ENCODE results near the gene DYNC1LI2. TPM values are rescaled to one million over a fixed set of nuclear protein-coding genes. Genes with fewer than 3 reads are reported as not detected.
A peak's percentile ranks its signal among the peaks of the same experiment; 100 is the strongest.

The DYNC1LI2 gene
- total RNA-seq, 1 donor from 2014 or later, result 157 TPM

DNA sequence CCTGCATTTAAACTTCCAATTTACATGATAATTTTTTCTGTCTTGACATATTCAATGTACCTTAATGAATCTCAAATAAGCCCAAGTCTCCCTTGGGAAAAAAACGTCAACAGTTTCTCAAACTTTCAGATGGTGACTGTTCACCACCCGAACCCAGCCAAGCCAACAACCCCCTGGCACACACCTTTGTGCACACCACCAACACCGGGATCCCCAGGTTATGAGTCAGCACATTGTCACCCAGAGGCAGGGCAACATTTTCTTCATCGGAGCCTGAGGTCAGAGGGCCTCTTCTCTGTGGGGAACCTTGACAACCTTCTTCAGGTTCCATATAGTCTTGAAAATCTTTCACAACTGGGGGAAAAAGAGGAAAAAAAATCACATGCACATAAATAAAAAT is 15.5 kb downstream of the DYNC1LI2 start:
- no peak overlapping the region for H3K27ac Mint-ChIP-seq
- peaks cover 38% of the 10 kb centered on the region for H3K36me3 Mint-ChIP-seq
- H3K27me3 Mint-ChIP-seq (ENCODE audit: low read depth), result no peaks in the 10 kb centered on the region
- no peak for DNase-seq (ENCODE audit: low spot score in 2 of 2, unreplicated experiment in 2 of 2)
- no peaks in the 10 kb centered on the region for H3K4me1 Mint-ChIP-seq
- H3K4me3 Mint-ChIP-seq, result no peak overlapping the region
- TF ChIP-seq, protein P1, sequence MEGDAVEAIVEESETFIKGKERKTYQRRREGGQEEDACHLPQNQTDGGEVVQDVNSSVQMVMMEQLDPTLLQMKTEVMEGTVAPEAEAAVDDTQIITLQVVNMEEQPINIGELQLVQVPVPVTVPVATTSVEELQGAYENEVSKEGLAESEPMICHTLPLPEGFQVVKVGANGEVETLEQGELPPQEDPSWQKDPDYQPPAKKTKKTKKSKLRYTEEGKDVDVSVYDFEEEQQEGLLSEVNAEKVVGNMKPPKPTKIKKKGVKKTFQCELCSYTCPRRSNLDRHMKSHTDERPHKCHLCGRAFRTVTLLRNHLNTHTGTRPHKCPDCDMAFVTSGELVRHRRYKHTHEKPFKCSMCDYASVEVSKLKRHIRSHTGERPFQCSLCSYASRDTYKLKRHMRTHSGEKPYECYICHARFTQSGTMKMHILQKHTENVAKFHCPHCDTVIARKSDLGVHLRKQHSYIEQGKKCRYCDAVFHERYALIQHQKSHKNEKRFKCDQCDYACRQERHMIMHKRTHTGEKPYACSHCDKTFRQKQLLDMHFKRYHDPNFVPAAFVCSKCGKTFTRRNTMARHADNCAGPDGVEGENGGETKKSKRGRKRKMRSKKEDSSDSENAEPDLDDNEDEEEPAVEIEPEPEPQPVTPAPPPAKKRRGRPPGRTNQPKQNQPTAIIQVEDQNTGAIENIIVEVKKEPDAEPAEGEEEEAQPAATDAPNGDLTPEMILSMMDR (IDR thresholded peaks at IDR 0.05; ENCODE audit: unreplicated experiment), result no peak
- no peaks in the 10 kb centered on the region for H3K9me3 Mint-ChIP-seq

DNA sequence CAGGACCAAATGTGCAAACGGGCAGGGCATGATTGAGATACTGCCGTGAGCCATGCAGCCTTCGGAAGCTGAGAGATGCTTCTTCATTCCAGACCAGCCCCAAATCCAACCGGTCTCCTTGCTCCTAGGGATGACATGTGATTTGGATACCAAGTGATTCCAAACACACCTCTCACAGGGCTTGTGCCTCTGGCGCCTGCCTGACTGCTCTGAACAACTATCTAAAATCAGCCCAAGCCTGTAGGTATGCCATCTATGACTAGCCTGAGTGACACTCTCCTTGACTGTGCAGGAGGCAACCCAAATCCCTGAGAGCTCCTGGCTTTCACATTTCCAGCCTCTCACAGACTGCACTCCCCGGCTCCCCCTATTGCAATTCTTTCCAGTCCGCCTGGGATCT is 20.3 kb downstream of the DYNC1LI2 start:
- TF ChIP-seq, protein P1 (IDR thresholded peaks at IDR 0.05; ENCODE audit: unreplicated experiment), result no peak
- DNase-seq (ENCODE audit: low spot score in 2 of 2, unreplicated experiment in 2 of 2), result no peak
- H3K27ac Mint-ChIP-seq, result no peak overlapping the region
- no peaks in the 10 kb centered on the region for H3K4me1 Mint-ChIP-seq
- H3K36me3 Mint-ChIP-seq, result peaks cover 47% of the 10 kb centered on the region
- H3K27me3 Mint-ChIP-seq (ENCODE audit: low read depth), result no peaks in the 10 kb centered on the region
- H3K4me3 Mint-ChIP-seq, result no peak overlapping the region
- no peaks in the 10 kb centered on the region for H3K9me3 Mint-ChIP-seq

DNA sequence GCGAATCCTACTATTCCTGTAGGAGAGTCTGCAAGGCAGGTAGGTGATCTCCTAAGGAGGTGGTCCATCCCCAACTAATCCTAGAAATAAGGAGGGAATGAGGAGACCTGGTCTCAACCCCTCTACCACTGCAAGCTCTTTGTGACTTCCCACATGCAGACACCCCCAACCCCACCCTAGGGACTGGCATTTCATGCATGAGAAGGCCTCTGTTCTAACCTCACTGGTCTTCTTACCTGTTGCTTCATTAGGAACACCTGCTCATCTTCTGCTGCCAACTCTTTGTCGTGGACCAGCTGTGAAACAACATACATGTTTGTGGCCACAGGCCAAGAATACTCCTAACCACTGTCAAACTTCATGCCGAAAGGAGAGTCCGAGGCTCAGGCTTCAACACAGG is 22.6 kb downstream of the DYNC1LI2 start:
- Mint-ChIP-seq H3K27me3 (ENCODE audit: low read depth) (no peaks in the 10 kb centered on the region), H3K4me1 (no peaks in the 10 kb centered on the region), H3K27ac (no peak overlapping the region), H3K9me3 (no peaks in the 10 kb centered on the region), H3K36me3 (peaks cover 52% of the 10 kb centered on the region), H3K4me3 (no peak overlapping the region)
- TF ChIP-seq, protein P1 (IDR thresholded peaks at IDR 0.05; ENCODE audit: unreplicated experiment), result no peak
- DNase-seq (ENCODE audit: low spot score in 2 of 2, unreplicated experiment in 2 of 2), result no peak

- H3K27ac Mint-ChIP-seq, result peak overlapping the region; percentile 62
- peaks cover 53% of the 10 kb centered on the region for H3K36me3 Mint-ChIP-seq
- H3K27me3 Mint-ChIP-seq (ENCODE audit: low read depth), result no peaks in the 10 kb centered on the region
Observed at GRCh38 chr16:66728117-66728787, 23.2 kb downstream of the DYNC1LI2 start.

DNA sequence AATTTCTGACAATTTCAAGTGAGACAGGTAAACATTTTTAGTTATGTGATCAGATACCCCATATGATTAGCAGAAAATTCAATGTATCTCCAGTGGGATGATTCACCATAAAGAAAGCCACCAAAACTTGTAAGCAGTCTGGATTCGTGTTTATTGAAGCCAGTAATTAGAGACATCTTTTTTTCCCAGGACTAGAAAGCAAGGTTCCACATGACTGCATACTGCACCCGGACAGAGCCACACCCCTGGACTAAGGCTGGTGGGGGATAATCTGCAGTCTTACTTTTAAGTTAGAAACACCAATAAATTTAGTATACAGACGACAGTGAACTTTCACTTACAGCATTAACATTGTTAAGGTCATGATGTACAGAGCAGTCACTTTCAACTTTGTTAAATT is 30.6 kb downstream of the DYNC1LI2 start:
- H3K4me3 Mint-ChIP-seq, result no peak overlapping the region
- no peak overlapping the region for H3K27ac Mint-ChIP-seq
- peaks cover 27% of the 10 kb centered on the region for H3K36me3 Mint-ChIP-seq
- no peaks in the 10 kb centered on the region for H3K9me3 Mint-ChIP-seq
- TF ChIP-seq, protein P1 (IDR thresholded peaks at IDR 0.05; ENCODE audit: unreplicated experiment), result no peak
- no peak for DNase-seq (ENCODE audit: low spot score in 2 of 2, unreplicated experiment in 2 of 2)
- peaks cover 17% of the 10 kb centered on the region for H3K4me1 Mint-ChIP-seq
- no peaks in the 10 kb centered on the region for H3K27me3 Mint-ChIP-seq (ENCODE audit: low read depth)

More at GRCh38 chr16:66728117-66728787, 23.2 kb downstream of the DYNC1LI2 start:
- Mint-ChIP-seq H3K4me3 (no peak overlapping the region), H3K4me1 (no peaks in the 10 kb centered on the region), H3K9me3 (no peaks in the 10 kb centered on the region)
- DNase-seq (ENCODE audit: low spot score in 2 of 2, unreplicated experiment in 2 of 2), result no peak
- TF ChIP-seq, protein P1 (IDR thresholded peaks at IDR 0.05; ENCODE audit: unreplicated experiment), result peak; percentile 63

Measured in mesothelial cell of epicardium (in vitro differentiated cells).